Epidermal melanocyte (primary cell): ENCODE results near the gene CCNI.
"Not testable (repeated sequence)": the region's sequence is repeated elsewhere in the genome, so short reads cannot be mapped to it uniquely, and the experiment has no call there.

ENCODE experiments used
- DNase-seq: peaks from one replicate; pipeline ENCODE4 v3.0.0; 2011; ENCODE audit warnings: low spot score; ENCODE audit not compliant: insufficient read length

CCNI gene

DNA sequence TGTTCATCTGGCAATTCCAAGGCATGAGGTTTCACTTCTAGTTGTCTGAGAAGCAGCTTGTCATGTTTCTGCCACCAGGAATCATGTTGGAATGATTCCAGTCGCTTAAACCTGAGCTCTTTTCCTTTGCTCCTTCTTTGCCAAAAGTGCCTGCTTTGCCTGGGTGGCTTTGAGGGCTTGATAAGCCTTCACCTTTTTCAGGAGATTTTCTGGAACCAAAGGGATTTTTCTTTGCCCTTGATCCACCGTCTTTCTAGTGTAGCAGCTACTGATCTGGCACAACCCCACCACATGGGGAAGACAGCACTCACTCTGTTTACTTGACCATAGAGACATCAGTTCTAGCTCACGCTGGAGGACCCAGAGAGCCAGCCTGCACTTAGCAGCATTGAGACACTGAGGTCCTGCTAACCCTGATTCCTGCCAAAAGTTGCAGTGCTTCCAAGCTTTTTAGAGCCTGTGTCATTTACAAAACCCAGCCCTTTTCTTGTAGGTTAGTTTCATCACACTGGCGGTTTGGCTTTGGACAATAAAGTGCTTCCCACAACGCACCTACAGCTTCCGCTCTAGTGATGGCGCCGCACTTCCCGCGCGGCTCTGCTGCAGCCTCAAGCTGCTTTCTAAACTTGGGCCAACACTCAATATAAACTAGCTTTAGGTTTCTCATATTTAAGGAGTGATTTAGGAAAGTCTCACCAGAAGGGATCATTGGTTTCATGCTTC lies 7.3 kb upstream of the CCNI start:
- no peak for DNase-seq

DNA sequence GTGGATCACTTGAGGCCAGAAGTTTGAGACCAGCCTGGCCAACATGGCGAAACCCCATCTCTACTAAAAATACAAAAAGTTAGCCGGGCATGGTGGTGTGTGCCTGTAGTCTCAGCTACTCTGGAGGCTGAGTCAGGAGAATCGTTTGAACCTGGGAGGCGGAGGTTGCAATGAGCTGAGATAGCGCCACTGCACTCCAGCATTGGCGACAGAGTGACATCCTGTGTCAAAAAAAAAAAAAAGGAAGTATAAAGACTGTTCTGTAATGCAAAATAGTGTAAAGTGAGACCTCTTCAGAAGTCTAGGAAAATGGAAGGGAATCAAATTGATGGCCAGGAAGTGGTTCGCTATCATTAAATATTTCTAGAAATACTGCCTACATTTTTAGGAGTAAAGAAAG lies 5.0 kb upstream of the CCNI start:
- DNase-seq = not testable (repeated sequence)

DNA sequence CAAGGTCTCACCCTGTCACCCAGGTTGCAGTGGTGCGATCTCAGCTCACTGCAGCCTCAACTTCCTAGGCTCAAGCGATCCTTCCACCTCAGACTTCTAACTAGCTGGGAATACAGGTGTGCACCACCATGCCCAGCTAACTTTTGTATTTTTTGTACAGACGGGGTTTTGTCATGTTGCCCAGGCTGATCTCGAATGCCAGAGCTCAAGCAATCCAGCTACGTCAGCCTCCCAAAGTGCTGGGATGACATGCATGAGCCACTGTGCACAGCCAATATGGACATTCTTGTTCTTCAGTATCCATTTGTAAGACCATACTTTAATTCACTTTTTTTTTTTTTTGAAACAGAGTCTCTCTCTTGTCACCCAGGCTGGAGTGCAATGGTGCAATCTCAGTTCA lies 3.5 kb upstream of the CCNI start:
- no peak for DNase-seq

DNA sequence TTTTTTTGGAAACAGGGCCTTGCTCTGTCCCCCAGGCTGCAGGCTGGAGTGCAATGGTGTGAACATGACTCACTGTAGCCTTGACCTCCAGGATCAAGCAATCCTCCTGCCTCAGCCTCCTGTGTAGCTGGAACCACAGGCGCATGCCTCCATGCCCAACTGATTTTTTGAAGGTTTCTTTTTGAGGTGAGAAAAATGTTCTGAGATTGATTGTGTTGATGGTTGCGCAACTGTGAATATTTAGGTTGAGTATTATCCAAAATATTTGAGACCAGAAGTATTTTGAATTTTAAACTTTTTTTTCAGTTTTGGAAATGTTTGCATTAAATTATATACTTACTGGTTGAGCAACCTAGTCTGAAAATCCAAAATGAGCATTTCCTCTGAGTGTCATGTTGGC lies 2.6 kb upstream of the CCNI start:
- no peak for DNase-seq

DNA sequence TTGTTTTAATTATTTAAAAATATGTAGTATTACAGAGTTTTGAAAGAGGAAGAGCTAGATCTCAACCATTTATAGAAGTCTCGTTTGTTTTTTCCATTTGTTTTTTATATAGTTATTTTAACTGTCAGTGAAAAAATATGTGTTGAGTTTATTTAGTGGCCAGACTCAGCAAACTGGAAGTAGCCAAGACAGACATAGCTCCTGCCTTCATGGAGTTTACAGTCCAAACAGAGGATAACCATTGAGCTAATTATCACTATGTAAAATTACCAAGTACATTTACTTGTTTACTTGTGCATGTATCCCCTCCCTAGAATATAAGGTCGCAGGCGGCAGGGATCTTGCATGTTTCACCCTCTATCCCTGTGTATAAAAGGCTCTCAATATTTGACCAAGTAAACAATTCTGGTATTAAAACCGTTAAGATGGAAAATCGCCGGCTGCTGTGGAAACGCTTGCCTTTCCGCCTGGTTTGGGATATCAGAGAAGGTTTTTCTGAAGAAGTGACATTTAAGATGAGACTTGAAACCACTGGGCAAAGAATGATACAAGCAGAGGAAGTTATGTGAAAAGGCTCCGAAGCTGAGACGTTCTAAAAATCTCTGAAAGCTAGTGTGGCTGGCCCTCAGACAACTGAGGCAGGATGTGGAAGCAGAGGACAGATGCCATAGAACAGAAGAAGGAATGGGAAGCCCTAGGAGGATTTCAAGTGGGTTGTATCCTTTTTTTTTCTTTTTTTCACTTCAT lies 1.3 kb upstream of the CCNI start:
- no peak for DNase-seq

DNA sequence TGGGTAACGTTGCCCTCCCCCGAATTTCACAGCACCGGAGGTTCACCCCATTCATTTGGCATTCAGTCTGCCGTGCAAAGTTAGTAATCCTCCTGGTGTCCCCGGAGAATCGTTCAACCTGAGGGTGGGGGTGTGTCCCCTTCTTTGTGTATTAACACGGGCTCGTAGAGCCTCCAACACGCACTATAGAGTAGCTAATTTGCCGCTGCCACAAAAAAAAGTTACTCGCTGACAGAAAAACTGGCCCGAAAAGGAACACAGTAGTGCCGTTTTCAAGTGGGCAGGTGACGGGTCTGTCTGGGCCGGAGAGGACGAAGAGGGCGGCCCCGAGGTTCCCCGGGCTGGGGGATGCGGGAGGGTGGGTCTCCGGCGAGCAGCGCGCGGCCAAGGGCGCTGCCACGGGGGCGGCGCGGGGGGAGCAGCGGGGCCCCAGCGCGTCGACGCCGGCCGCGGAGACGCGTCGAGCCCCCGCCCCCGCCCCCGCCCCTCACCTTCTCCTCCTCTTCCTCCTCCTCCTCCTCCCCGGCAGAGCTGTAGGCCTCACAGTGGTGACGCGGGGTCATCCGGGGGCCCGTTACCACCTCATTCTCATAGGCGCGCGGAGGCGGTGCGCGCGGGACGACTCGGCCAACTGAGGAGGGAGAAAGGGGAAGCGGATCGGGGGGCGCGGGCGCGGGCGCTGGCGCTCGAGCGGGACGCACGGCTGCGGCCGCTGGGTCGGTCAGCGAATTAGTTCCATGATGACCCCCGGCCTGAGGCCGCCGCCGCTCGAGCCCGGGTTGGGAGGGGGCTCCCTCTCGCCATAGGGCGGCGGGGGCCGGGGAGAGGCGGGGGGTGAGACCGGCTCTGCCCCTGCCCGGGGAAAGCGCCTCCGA lies 571 bp downstream of the CCNI start:
- no peak for DNase-seq

DNA sequence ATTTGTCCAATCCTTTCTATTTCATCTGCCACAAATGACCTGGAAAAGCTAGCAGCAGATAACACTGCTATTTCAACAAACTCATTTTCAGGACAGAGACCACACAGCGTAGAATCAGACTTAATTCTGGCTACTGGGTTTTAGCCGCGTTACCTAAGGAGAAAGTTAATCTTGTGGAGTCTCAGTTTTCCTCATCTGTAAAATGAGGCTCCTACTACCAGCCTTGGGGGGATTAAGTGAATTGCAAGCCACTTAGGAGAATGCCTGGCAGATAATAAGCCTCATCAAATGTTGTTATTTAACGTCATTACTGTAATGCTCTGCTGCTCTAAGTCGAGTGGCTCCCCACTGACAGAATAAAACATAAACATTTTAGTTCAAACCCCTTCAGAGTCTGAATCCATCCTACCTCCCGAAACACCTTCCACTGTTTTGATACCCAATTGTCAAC lies 1.4 kb downstream of the CCNI start:
- no peak for DNase-seq

DNA sequence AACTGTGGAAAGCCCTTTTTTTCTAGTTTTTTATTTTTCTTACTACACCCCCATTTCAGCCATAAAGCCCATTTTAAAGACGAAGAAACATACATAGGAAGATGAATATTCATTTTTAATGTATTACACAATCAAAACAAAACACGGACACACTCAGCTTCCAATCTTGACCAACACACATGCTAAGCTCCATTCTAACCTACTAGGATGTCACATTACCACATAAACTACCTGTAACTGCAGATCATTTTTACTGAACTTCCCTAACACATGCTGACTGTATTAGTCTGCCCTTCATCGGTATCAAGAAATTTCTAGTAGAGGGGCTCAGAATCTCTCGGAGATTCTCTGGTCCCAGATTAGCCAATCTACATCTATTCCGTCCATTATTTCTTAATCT lies 1.8 kb downstream of the CCNI start:
- DNase-seq = no peak

DNA sequence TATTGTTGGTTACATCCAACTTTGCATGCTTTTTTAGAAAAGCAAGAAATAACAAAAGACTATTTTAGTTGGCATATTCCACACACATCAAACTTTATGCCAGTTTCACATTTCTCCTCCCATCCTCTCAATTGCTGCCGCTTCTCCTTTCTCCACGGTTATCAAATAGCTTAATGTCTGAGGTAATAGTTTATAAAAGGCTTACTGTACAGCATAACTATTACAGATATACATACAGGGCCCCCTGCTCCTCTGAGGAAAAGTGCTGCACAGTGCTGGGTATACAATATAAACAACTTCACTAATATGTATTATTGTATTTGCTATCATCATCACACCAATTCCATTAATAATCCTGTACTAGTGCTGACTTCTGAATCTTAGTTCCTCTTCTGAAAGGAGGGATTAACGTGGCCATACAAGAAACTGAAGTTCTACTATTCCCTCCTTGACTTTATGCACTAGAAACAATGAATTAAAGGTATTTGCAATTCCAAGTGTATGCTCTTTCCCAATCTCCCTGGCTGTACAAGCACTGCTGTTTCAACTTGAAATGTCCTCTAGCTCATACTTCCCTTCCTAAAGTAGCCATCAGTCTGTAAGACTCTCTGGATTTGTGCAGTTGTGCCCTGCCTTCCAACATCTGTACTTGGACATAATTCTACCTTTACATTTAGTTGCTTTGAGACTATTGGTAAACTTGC lies 2.5 kb downstream of the CCNI start:
- DNase-seq = no peak

DNA sequence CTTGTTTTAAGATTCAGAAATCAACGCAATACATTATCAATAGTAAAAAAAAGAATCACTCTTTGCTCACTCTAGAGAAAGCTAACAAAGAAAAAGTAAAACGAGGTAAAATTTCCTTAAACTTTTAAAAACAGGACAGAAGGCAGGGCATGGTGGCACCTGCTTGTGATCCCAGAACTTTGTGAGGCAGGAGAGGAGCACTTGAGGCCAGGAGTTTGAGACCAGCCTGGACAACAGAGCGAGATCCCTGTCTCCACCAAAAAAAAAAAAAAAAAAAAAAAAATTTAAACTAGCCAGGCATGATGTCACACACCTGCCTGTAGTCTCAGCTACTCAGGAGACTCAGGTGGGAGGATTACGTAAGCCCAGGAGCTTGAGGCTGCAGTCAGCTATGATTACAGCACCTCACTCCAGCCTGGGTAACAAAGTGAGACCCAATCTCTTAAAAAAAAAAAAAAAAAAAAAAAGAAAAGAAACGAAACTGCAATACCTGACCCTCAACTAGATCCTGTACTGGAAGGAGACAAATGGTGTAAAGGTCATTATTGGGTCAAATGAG lies 3.5 kb downstream of the CCNI start:
- DNase-seq = no peak

DNA sequence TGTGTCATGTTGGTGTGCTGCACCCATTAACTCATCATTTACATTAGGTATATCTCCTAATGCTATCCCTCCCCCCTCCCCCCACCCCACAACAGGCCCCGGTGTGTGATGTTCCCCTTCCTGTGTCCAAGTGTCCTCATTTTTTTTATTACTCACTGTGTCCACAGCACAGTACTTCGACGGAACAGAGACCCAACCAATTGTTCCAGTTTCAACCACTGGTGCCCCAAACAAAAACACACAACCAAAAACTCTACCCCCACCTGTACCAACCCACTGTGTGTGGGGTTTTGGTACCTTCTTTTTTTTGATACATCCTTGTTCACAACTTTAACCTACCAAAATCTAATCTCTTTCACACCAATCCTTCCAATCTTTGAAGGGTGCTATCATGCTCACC lies 6.3 kb downstream of the CCNI start:
- DNase-seq = not testable (repeated sequence)

DNA sequence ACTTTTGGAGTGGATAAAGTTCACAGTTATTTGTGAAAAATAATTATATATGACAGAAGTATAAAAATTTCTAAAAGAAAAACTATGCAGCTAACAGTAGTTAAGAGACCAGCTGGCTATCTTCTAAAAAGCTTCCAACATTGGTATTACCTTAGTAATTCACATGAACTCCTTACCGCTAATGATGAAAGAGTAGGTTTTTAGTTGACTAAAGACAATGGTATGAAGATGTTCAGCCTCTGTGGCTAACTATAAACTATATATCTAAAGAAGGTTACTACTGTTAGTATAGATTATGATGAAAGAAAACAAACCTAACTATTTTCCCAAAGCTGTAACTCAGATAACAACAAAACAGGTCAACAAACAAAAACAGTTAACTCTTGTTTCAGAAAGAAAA lies 10.4 kb downstream of the CCNI start:
- no peak for DNase-seq

DNA sequence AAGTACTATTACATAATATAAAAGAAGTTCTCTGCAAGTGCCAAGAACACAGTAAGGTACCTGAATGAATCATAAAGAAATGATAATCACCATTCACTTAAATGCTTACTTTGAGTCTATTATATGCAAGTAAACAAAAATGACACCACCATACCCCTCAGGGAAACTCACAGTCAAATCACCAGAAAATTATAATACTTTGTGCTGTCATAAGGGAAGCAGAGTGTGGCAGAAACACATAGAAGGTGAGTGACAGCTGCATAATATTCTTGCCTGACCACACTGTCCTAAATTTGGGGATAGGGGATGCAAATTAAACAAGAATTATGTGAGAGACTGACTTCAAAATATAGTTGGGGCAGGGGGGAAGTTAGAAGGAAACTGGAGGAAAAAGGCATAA lies 12.9 kb downstream of the CCNI start:
- DNase-seq = no peak

DNA sequence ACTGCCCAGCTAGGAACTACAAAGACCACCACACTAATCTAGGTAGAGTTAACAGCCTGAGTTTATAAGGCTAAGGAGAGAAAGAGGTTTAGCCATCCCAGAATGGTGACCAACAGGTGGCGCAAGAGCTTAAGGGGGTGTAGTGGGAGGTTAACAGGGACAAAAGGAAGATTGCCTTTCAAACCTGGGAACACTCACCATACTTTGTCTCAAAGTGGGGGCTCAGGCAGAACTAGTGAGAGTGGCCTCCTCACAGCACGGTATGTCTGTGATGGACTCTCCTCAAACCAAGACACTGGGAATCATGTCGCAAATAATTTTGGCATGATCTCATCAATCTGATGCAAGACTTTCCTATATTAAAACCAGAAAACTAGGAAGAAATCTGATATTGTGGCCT lies 23.4 kb downstream of the CCNI start:
- no peak for DNase-seq

DNA sequence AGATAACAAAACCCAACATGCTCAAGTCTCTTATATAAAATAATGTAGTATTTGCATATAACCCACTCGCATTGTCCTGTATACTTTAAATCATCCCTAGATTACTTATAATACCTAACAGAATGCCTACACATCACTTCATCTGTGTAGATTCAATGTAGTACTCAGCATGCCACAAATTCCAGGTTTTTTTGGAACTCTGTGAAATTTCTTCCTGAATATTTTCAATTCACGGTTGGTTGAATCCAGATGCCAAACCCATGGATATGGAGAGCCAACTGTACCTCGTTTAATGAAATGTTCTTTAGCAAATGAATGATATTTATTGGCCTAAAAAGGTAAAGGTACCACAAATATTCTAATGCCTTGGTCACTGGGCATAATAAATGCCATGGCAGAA lies 24.8 kb downstream of the CCNI start:
- DNase-seq = no peak

DNA sequence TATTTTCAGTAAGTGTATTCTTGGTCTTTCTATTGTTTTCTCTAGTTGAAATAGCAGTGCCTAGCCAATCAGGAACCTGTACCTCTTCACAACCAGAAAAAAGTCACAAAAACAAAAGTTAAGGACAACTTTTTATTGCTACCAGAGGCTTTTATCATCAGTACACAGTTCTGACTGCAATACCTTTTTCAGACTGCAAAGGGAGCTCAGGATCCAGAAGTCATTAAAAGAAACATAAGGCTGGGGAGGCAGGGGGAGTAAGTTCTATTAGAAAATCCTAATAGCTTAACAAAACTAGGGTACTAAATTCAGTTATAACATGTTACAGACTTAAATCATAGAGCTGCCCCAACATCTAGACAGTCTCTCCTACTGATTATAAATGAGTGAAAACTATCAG lies 28.8 kb downstream of the CCNI start:
- no peak for DNase-seq

DNA sequence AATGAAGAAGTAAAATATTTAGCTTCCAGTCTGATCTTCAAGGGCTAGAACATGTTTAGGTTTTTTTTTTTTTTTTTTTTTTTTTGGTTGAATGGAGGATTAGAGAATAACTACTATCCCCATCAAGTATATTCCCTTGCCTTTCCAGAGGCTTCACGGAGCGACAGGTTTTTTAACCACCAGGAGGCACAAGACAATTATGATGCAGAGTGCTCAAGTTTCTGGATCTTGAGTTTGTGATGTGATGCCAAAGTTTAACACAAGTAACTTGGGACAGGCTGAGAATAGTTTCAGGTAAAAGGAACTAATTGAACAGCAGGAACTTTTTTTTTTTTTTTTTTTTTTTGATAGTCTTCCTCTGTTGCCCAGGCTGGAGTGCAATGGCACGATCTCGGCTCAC lies 30.3 kb downstream of the CCNI start:
- no peak for DNase-seq

DNA sequence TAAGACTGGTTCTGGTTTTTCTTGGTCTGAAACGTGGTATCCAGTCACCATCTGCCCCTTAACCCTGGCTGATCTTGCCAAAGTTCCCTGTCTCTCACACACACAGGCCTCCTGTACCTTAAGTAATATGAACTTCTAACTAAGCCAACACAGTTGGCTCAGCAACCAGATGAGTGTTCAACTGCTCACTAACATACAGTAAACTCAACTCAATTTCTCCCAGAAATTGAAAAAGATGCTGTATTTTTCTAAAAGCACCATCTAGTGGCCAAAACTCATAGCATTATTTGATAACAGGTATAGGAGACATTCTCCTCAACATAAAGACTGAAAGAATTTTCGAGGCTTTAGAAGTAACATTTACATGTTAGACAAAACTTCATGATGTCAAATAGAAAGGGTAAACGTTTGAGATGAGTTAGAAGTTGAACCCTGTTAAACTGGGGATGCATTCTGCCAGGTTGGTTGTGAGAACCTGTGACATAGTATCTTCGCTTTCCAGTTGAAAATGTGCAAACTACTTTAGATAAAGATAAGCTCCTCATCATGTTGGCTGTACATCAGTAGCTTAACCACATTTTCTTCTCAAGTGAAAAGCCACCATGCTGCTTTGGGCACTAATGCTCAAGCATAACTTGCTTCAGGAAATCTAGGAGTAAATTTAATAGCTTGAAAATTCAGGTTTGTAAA lies 31.2 kb downstream of the CCNI start:
- no peak for DNase-seq

DNA sequence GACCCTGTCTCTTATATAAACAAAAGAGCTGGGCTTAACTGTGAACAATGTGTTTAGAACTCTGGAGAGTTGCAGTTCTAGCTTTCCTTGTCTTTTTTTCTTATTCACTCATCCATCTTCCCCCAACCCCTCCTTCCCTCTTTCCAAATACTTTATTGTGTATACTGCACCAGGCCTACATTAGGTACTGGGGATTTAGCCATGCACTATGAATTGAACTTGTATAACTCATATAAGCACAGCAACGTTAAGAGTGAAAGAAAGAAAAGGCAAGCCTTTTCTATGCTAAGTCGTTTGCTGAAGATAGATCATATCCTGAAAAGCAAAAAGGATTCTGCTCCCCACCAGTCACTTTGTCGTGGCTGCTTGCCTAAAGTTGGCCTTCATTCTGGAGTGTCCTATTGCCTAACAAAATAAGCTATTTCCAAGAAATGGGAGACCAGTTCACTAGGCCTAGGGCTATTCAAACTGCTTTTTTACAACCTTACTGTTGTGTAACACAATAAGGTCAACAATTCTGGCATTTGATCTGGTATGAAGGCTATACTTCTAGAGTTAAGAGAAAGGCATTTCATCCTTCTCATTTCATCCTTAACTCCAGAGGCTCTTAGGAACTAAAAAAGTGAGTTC lies 32.2 kb downstream of the CCNI start:
- no peak for DNase-seq
